CD4-positive, alpha-beta T cell treated with Interleukin-2 at 100 ng/mL for 4 hours (primary cell): Measurements from ENCODE around the gene ADGRG1.
"Not testable (repeated sequence)": the region's sequence is repeated elsewhere in the genome, so short reads cannot be mapped to it uniquely, and the experiment has no call there.

ENCODE experiments used
- DNase-seq: peaks from one replicate; pipeline ENCODE4 v3.0.0-alpha.2; 2020; ENCODE audit warnings: low spot score

Gene ADGRG1

GRCh38 chr16:57699899-57700298 lies 71.5 kb downstream of the ADGRG1 start:
- DNase-seq = no peak

- no peak for DNase-seq
These were observed 72.5 kb downstream of the ADGRG1 start for GRCh38 chr16:57700781-57701551.

- DNase-seq = no peak
These were observed 73.4 kb downstream of the ADGRG1 start for GRCh38 chr16:57701759-57702371.

- no peak for DNase-seq
These were observed 75.1 kb downstream of the ADGRG1 start for GRCh38 chr16:57703416-57704010.

GRCh38 chr16:57704011-57704904 lies 75.8 kb downstream of the ADGRG1 start:
- no peak for DNase-seq

GRCh38 chr16:57704905-57705852 lies 76.7 kb downstream of the ADGRG1 start:
- DNase-seq = no peak

GRCh38 chr16:57706717-57707116 lies 78.3 kb downstream of the ADGRG1 start:
- no peak for DNase-seq

GRCh38 chr16:57707331-57707730 lies 78.9 kb downstream of the ADGRG1 start:
- no peak for DNase-seq

- DNase-seq = no peak
These were observed 79.7 kb downstream of the ADGRG1 start for GRCh38 chr16:57708168-57708567.

GRCh38 chr16:57709663-57710062 lies 81.2 kb downstream of the ADGRG1 start:
- no peak for DNase-seq

- DNase-seq = no peak
These were observed 82.9 kb downstream of the ADGRG1 start for GRCh38 chr16:57711346-57711745.

GRCh38 chr16:57711993-57712392 lies 83.6 kb downstream of the ADGRG1 start:
- DNase-seq = no peak

GRCh38 chr16:57712569-57712968 lies 84.1 kb downstream of the ADGRG1 start:
- DNase-seq = not testable (repeated sequence)

GRCh38 chr16:57713596-57713995 lies 85.2 kb downstream of the ADGRG1 start:
- DNase-seq = no peak

- DNase-seq = no peak
These were observed 85.6 kb downstream of the ADGRG1 start for GRCh38 chr16:57714047-57714446.
